CD4-positive, alpha-beta T cell (primary cell): ENCODE results near the gene NDUFS7. TPM values are rescaled to one million over a fixed set of nuclear protein-coding genes. Genes with fewer than 3 reads are reported as not detected.

Experiments used
- ATAC-seq: fragments of 200-7000 bp; cut with Tn5 transposase; one replicate; pipeline ENCODE4 v1.10.0; 2022; ENCODE audit warnings: mild to moderate bottlenecking; ENCODE audit not compliant: poor library complexity
- CTCF ChIA-PET: fragments of 350-600 bp; sonication (Branson Sonifier 250); formaldehyde crosslinking; loops from one replicate; lab custom pipeline; 2021; ENCODE audit warnings: antibody characterized with exemption, inconsistent platforms; lab: Charles Lee
- POLR2A ChIA-PET: fragments of 350-600 bp; sonication (Branson Sonifier 250); formaldehyde crosslinking; loops from one replicate; lab custom pipeline; 2021; ENCODE audit warnings: antibody characterized with exemption, inconsistent platforms; lab: Charles Lee
- DNase-seq, 14 experiments: peaks; one replicate each; pipeline ENCODE4 v3.0.0-alpha.2; 2013 to 2020; ENCODE audit warnings: mixed read lengths in 2 of 14
- H3K27ac ChIP-seq, 2 donors: one replicate each; pipeline versions ENCODE4 v1.5.1 to v1.7.0; 2013; ENCODE audit warnings: low read length in 2 of 2, low read depth in 1 of 2, mild to moderate bottlenecking in 1 of 2
- H3K27me3 ChIP-seq, 2 experiments: 1 replicate in 1 of 2; 2 replicates in 1 of 2; pipeline versions ENCODE4 v1.6.1 to v1.7.0; 2013; ENCODE audit warnings: low read length in 2 of 2, control low read depth in 1 of 2, mild to moderate bottlenecking in 1 of 2, moderate library complexity in 1 of 2; ENCODE audit not compliant: insufficient read depth in 2 of 2, control insufficient read depth in 1 of 2
- H3K36me3 ChIP-seq: one replicate; pipeline ENCODE4 v1.6.1; 2013; ENCODE audit warnings: low read length, control low read depth; ENCODE audit not compliant: insufficient read depth
- H3K4me1 ChIP-seq: one replicate; pipeline ENCODE4 v1.6.1; 2013; ENCODE audit warnings: low read length, control low read depth; ENCODE audit not compliant: insufficient read depth
- H3K4me3 ChIP-seq: one replicate; pipeline ENCODE4 v1.5.1; 2013; ENCODE audit warnings: mild to moderate bottlenecking, low read length, moderate library complexity
- H3K9me3 ChIP-seq, 2 experiments: 1 replicate in 1 of 2; 2 replicates in 1 of 2; pipeline versions ENCODE4 v1.6.1 to v1.7.0; 2013; ENCODE audit warnings: low read length in 2 of 2, mild to moderate bottlenecking in 2 of 2, control low read depth in 1 of 2, moderate library complexity in 1 of 2; ENCODE audit not compliant: control insufficient read depth in 1 of 2, insufficient read depth in 1 of 2
- H3K27ac Mint-ChIP-seq: one replicate; pipeline ENCODE4 v1.8.0; 2020; ENCODE audit warnings: mixed read lengths
- H3K27me3 Mint-ChIP-seq: one replicate; pipeline ENCODE4 v1.8.0; 2021; ENCODE audit warnings: mixed read lengths
- H3K36me3 Mint-ChIP-seq: one replicate; pipeline ENCODE4 v1.8.0; 2021; ENCODE audit warnings: low read depth, mixed read lengths
- H3K4me1 Mint-ChIP-seq: one replicate; pipeline ENCODE4 v1.8.0; 2021; ENCODE audit warnings: low read depth, mixed read lengths
- H3K4me3 Mint-ChIP-seq: one replicate; pipeline ENCODE4 v1.8.0; 2020; ENCODE audit warnings: mild to moderate bottlenecking, mixed read lengths
- H3K9me3 Mint-ChIP-seq: one replicate; pipeline ENCODE4 v1.8.0; 2020; ENCODE audit warnings: mixed read lengths
- intact Hi-C, 2 experiments: fragments of 100-400 bp; cut with DNase I in 1 of 2; cut with micrococcal nuclease in 1 of 2; formaldehyde crosslinking; loops; one replicate each; pipeline versions ENCODE4 v1.15.1 to v1.9.0; 2023 to 2025; cut with DNase I, micrococcal nuclease
- total RNA-seq, 174 experiments: library from RNA in 2 of 174; stranded (reverse) in 2 of 174; gene quantifications; one replicate each; pipeline ENCODE4 v1.2.3 and lab custom pipeline; 2021 to 2026
- TF ChIP-seq, protein P1 (sequence below): fragments of 200-600 bp; IDR thresholded peaks from one replicate; pipeline ENCODE4 v1.8.0; 2022; ENCODE audit warnings: antibody characterized with exemption, mild to moderate bottlenecking

Gene NDUFS7
- total RNA-seq, 2 experiments from 2014 or later: 40.0 to 42.6 TPM

DNA sequence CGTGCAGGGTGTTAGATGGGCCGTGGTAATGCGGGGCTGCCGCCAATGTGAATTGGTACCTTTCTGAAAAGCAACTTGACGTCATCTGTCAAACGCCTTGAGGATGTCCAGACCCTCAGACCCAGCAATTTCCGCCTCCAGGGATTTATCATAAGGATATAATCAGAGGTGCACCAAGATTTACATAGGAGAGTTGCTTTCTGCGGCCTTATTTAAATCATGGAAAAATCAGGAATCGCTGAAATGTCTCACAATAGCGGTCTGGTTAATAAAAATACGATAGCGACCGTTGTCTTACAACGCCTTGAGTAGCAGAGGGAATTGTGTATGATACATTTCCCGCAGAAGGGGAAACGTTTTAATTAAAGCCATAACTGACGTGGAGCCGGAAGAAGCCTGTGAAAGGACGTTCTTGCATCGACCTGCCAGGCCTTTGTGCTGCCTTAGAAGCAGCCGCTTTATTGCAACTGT, 32.3 kb upstream of the NDUFS7 start:
- DNase-seq: no peak
- Mint-ChIP-seq H3K4me3 (peak overlapping the region; percentile 65), H3K27me3 (no peaks in the 10 kb centered on the region), H3K27ac (no peak overlapping the region), H3K36me3 (no peaks in the 10 kb centered on the region), H3K4me1 (peaks cover 12% of the 10 kb centered on the region), H3K9me3 (no peaks in the 10 kb centered on the region)
- Histone ChIP-seq H3K27me3 (no peaks in the 10 kb centered on the region), H3K9me3 (no peaks in the 10 kb centered on the region), H3K4me3 (no peak overlapping the region), H3K4me1 (peaks cover 20% of the 10 kb centered on the region), H3K27ac (no peak overlapping the region), H3K36me3 (no peaks in the 10 kb centered on the region)
- TF ChIP-seq, protein P1, sequence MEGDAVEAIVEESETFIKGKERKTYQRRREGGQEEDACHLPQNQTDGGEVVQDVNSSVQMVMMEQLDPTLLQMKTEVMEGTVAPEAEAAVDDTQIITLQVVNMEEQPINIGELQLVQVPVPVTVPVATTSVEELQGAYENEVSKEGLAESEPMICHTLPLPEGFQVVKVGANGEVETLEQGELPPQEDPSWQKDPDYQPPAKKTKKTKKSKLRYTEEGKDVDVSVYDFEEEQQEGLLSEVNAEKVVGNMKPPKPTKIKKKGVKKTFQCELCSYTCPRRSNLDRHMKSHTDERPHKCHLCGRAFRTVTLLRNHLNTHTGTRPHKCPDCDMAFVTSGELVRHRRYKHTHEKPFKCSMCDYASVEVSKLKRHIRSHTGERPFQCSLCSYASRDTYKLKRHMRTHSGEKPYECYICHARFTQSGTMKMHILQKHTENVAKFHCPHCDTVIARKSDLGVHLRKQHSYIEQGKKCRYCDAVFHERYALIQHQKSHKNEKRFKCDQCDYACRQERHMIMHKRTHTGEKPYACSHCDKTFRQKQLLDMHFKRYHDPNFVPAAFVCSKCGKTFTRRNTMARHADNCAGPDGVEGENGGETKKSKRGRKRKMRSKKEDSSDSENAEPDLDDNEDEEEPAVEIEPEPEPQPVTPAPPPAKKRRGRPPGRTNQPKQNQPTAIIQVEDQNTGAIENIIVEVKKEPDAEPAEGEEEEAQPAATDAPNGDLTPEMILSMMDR: no peak
- intact Hi-C loops: loop anchor here in 1 of 2 experiments (5.0 kb wide), 1 partner anchor 74 kb away; the partner anchor contains the start of gene FAM174C
- POLR2A ChIA-PET: no interaction called here
- no peak for ATAC-seq
- CTCF ChIA-PET: no interaction called here

DNA sequence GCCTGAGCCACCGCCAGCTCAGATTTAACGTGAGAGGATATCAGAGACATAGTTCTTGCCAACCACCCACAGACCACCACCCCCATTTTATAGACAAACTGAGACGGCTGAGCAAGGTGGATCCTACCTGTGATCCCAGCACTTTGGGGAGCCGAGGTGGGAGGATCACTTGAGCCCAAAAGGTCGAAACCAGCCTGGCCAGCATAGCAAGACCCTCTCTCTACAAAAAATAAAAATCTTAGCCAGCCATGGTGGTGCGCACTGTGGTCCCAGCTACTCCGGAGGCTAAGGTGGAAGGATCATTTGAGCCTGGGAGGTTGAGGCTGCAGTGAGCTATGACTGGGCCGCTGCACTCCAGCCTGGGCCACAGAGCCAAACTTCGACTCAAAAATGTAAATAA, 30.6 kb upstream of the NDUFS7 start:
- ChIA-PET POLR2A (no interaction called here), CTCF (no interaction called here)
- no peak for DNase-seq

GRCh38 chr19:1354970-1355567, 28.6 kb upstream of the NDUFS7 start:
- H3K36me3 Mint-ChIP-seq: peaks cover 28% of the 10 kb centered on the region
- DNase-seq (peak in 1 of 14 experiments; percentile 13), ATAC-seq (peak; percentile 57)
- Histone ChIP-seq H3K4me3 (peak overlapping the region; percentile 75), H3K4me1 (peaks cover 20% of the 10 kb centered on the region), H3K36me3 (peaks cover 21% of the 10 kb centered on the region), H3K9me3 (no peaks in the 10 kb centered on the region), H3K27me3 (no peaks in the 10 kb centered on the region), H3K27ac (no peak overlapping the region)
- no peaks in the 10 kb centered on the region for H3K27me3 Mint-ChIP-seq
- peak overlapping the region; percentile 83 for H3K4me3 Mint-ChIP-seq
- H3K27ac Mint-ChIP-seq: peak overlapping the region; percentile 29
- H3K4me1 Mint-ChIP-seq: peaks cover 17% of the 10 kb centered on the region
- intact Hi-C loops: loop anchor here in 1 of 2 experiments (1.0 to 5.0 kb wide), 2 partner anchors 28 to 78 kb away; partner anchors contain the start of genes FAM174C and NDUFS7
- ChIA-PET CTCF (interaction anchor here (0.8 to 1.4 kb wide), 4 partner anchors 9 to 111 kb away, joined by 3 to 5 read pairs (median 4); no protein-coding TSS in a partner anchor), POLR2A (interaction anchor here (0.6 to 1.4 kb wide), 4 partner anchors 28 to 571 kb away, joined by 6 to 20 read pairs (median 8); partner anchors contain the start of genes CIRBP, FAM174C and NDUFS7)
- no peaks in the 10 kb centered on the region for H3K9me3 Mint-ChIP-seq
- TF ChIP-seq, protein P1: no peak

More for the DNA sequence above, 30.6 kb upstream of the NDUFS7 start:
- no peaks in the 10 kb centered on the region for H3K9me3 ChIP-seq
- H3K27me3 ChIP-seq: no peaks in the 10 kb centered on the region
- Mint-ChIP-seq H3K4me3 (peak overlapping the region; percentile 62), H3K27ac (no peak overlapping the region), H3K4me1 (peaks cover 17% of the 10 kb centered on the region), H3K27me3 (no peaks in the 10 kb centered on the region), H3K9me3 (no peaks in the 10 kb centered on the region), H3K36me3 (peaks cover 13% of the 10 kb centered on the region)
- H3K4me1 ChIP-seq: peaks cover 20% of the 10 kb centered on the region
- intact Hi-C loops: loop anchor here in 1 of 2 experiments (1.0 to 5.0 kb wide), 2 partner anchors 48 to 76 kb away; partner anchors contain the start of genes FAM174C and GAMT
- H3K4me3 ChIP-seq: no peak overlapping the region
- peaks cover 8% of the 10 kb centered on the region for H3K36me3 ChIP-seq
- ATAC-seq: no peak
- TF ChIP-seq, protein P1: no peak
- H3K27ac ChIP-seq: no peak overlapping the region
